OCI-LY7 (cell line): ENCODE results near the gene CCDC192.

Source experiments
- CTCF ChIP-seq: fragments of 200-600 bp; sonication (generic); conservative IDR thresholded peaks from 2 replicates; pipeline ENCODE4 v1.5.1; 2014; ENCODE audit warnings: mild to moderate bottlenecking, antibody characterized with exemption, low read length, moderate library complexity, mixed read lengths
- EZH2phosphoT487 ChIP-seq: fragments of 200-600 bp; sonication (generic); IDR thresholded peaks from 2 replicates; pipeline ENCODE4 v1.6.1; 2018; ENCODE audit warnings: low read depth, borderline replicate concordance, mild to moderate bottlenecking, mixed run types, antibody characterized with exemption, low read length, moderate library complexity, mixed read lengths

- no peak for TF ChIP-seq CTCF
- TF ChIP-seq EZH2phosphoT487, result no peak
These were observed 188.8 kb downstream of the CCDC192 start for GRCh38 chr5:127891942-127892341.
